ENCODE measurements around the gene KANSL1. TPM values are rescaled to one million over a fixed set of nuclear protein-coding genes. Genes with fewer than 3 reads are reported as not detected.
"Not testable (repeated sequence)": the region's sequence is repeated elsewhere in the genome, so short reads cannot be mapped to it uniquely, and the experiment has no call there.

KANSL1 gene
- total RNA-seq, 8 experiments from 2014 or later: 36.9 to 96.5 (median 81.9) TPM

DNA sequence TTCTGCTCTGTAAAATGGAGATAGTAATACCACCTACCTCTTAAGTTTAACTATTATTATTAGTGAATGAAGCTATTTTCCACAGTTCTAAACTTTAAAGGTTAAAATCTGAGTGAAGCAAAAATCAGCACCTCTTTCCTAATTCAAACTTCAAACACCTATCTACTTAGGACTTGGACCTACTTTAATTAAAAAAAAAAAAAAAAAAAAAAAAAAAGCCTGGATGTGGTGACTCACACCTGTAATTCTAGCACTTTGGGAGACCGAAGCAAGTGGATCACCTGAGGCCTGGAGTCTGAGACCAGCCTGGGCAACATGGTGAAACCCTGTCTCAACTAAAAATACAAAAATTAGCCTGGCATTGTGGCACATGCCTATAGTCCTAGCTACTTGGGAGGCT is 5.0 kb upstream of the KANSL1 start:
- Histone ChIP-seq H3K27ac (no peak overlapping the region), H3K4me1 (replicated peaks in 1 of 2) (peaks cover 0 to 4% of the 10 kb centered on the region in 2 donors), H3K4me3 (no peak overlapping the region)
- in situ Hi-C loops (cut with MboI; ENCODE audit: low pct_unique_long_range_greater_than_20kb in 2 of 9, low sequenced_read_pairs in 9 of 9, unreplicated experiment in 9 of 9): no loop called here
- no peak for ATAC-seq (replicated peaks in 6 of 8)
- WGBS, 10 experiments: 80 to 100% (median 100%) methylated on average over 1 of the region's 1 CpG; no CpG with 5 or more reads in 3 of the 10 experiments

DNA sequence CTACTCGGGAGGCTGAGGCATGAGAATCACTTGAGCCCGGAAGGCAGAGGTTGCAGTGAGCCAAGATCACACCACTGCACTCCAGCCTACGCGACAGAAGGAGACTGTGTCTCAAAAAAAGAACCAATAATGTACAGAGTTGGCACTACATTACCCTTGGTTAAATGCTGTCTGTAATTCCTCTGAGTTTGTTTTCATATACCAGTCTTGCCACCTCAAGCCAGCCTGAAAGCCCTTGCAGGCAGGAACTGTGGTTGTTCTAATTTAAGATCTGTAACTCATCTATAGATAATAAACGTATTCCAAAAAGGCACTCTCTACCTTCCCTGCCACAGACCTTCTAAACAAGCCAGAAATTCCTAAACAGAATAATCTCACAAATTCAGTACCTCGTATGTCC is 4.3 kb upstream of the KANSL1 start:
- no peak overlapping the region for H3K27ac ChIP-seq
- 72 to 100% (median 96%) methylated on average over 1 to 6 of the region's 6 CpGs for WGBS, 10 experiments
- H3K4me1 ChIP-seq (replicated peaks in 1 of 2): peaks cover 0 to 4% of the 10 kb centered on the region in 2 donors
- H3K4me3 ChIP-seq: no peak overlapping the region
- in situ Hi-C loops (cut with MboI; ENCODE audit: low pct_unique_long_range_greater_than_20kb in 2 of 9, low sequenced_read_pairs in 9 of 9, unreplicated experiment in 9 of 9): no loop called here
- ATAC-seq (replicated peaks in 6 of 8): no peak

DNA sequence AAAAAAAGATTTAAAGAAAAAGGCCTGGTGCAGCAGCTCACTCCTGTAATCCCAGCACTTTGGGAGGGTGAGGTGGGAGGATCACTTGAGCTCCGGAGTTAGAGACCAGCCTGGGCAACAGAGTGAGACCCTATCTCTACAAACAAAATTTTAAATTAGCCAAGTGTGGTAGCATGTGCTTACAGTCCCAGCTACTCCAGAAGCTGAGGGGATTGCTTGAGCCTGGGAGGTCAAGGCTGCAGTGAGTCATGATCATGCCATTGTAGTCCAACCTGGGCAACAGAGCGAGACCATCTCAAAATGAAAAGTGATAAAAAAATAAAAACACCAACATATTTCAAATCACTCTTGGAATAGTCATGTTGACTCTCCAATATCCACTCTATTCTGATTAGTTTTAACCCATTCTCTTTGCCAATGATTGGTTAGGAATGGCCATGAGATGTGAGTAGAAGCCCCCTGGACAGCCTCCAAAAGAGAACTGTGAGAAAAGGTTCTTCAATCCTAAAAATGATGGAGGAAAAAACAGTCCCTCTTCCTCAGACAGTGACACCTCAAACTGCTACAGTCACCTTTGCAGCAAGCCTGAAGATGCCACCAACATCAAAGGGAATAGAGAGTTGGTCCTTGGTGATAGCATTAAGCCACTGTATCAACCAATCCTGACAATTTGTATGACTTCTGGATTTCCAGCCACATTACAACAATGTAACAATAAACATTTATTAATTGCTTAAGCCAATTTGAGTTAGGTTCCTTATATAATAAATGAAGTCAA is 2.9 kb upstream of the KANSL1 start:
- no peak overlapping the region for H3K27ac ChIP-seq
- ATAC-seq (replicated peaks in 6 of 8): no peak
- in situ Hi-C loops (cut with MboI; ENCODE audit: low pct_unique_long_range_greater_than_20kb in 2 of 9, low sequenced_read_pairs in 9 of 9, unreplicated experiment in 9 of 9): no loop called here

DNA sequence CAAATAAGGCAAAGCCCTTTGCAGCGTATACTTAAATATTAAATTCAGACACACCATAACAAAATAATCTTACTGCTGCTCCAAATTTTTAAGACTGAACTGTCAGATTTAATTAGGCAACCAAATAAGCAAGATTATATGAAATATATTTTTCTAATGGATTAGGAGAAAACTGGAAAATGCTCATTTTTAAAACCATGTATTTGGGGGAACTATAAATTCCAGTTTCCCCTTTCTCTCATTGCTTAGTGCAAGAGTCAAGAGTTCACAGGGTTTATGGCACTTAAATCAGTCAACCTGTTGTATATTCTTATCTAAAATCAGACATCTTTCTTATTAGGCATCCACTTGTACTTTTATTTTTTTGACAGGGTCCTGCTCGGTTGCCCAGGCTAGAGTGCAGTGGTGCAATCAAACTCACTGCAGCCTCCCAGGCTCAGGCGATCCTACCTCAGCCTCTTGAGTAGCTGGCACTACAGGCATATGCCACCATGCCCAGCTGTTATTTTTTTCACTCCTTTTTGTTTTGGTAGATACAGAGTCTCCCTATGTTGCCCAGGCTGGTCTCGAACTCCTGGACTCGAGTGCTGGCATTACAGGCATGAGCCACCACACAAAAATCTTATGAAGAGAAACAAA is 2.1 kb upstream of the KANSL1 start:
- no peak for ATAC-seq (replicated peaks in 6 of 8)
- Histone ChIP-seq H3K4me1 (replicated peaks in 1 of 2) (peaks cover 2 to 9% of the 10 kb centered on the region in 2 donors), H3K27ac (no peak overlapping the region), H3K4me3 (no peak overlapping the region)
- in situ Hi-C loops (cut with MboI; ENCODE audit: low pct_unique_long_range_greater_than_20kb in 2 of 9, low sequenced_read_pairs in 9 of 9, unreplicated experiment in 9 of 9): no loop called here
- WGBS, 10 experiments: 0 to 100% (median 86%) methylated on average over 1 to 5 of the region's 5 CpGs

More for the DNA sequence above, 2.9 kb upstream of the KANSL1 start:
- Histone ChIP-seq H3K4me3 (no peak overlapping the region), H3K4me1 (replicated peaks in 1 of 2) (peaks cover 0 to 4% of the 10 kb centered on the region in 2 donors)
- 63 to 100% (median 80%) methylated on average over 1 to 2 of the region's 2 CpGs; no CpG with 5 or more reads in 3 of the 10 experiments for WGBS, 10 experiments

DNA sequence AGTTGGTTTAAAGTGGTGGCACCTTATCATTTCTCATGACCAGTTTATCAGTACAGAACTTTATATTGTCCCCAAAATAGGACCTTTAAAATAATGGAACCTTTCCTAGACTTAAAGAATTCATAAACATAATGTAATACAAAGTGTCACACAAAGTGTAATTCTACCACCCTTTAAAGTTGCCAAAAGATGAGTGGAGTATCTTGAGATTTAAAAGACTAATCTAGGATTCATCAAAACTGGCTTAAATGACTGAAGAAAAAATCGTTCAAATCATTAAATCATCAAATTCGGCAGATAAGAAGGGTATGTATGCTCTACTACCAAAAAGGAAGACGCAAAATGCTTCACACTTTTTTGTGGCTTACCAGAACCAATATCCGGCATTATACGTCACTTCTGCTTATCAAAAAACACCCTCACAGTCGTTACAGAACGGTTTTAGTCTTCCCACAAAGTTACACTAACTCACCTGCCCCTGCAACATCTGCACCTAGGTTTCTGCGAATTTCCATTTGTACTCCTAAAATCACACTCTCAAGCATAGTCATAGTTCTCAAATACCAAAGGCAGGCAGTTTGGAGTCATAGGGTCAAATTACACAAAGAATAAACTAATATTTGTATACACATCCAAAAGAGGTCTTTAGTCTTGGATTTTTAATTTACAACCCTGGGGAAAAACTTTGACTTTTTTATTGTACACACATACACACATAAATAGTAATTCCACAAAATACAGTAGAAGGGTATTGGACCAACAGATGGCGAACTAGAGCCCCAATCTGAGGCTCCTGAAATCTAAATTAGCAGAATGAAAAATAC is 1.4 kb upstream of the KANSL1 start:
- WGBS, 10 experiments: 51 to 70% (median 63%) methylated on average over 7 to 9 of the region's 9 CpGs
- Histone ChIP-seq H3K4me1 (replicated peaks in 1 of 2) (peaks cover 9 to 16% of the 10 kb centered on the region in 2 donors), H3K27ac (no peak overlapping the region), H3K4me3 (peak overlapping the region; percentile 79 to 96 (median 84))
- ATAC-seq (replicated peaks in 6 of 8): no peak
- in situ Hi-C loops (cut with MboI; ENCODE audit: low pct_unique_long_range_greater_than_20kb in 2 of 9, low sequenced_read_pairs in 9 of 9, unreplicated experiment in 9 of 9): no loop called here

DNA sequence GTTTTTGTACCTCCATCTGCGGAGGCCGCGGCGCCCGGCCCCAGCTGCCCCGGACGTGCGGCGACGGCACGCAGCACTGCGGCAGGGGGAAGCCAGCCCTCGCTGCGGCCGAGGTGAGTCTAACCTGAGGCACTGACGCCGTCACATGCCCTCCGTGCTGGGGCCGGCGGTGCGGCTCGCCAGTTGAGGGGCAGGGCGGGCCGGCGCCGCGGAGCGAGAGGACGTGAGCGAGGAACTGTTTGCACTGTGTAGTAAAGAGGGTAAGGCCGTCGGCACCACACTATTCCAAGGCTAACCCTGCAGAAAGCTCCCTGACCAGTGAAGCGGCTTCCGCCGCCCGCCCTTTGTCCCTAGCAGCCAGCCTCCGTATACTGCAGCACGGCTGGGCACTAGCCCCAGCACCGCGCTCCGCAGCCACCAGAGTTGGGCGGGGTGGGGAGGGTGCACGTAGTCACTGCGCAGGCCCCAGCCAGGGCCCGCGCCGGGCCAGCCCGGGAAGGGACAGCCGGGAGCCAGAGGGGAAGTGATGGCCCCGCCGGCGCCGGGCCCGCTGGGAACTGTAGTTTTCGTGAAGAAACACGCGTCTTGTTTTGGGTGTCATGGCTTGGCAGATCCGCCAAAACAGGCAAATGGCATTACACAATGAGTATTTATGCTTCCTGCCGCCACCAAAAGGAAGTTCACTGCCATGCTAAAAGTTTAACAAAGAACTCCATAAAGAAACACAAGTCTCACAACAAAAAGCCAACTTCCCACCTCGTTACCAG is 580 bp upstream of the KANSL1 start:
- ATAC-seq (replicated peaks in 6 of 8): peak; percentile 74 to 91 (median 85)
- in situ Hi-C loops (cut with MboI; ENCODE audit: low pct_unique_long_range_greater_than_20kb in 2 of 9, low sequenced_read_pairs in 9 of 9, unreplicated experiment in 9 of 9): no loop called here
- Histone ChIP-seq H3K4me3 (peak overlapping the region; percentile 79 to 96 (median 84)), H3K4me1 (replicated peaks in 1 of 2) (peaks cover 16 to 22% of the 10 kb centered on the region in 2 donors), H3K27ac (peak overlapping the region; percentile 99)
- 1 to 50% (median 6%) methylated on average over 1 to 46 of the region's 60 CpGs; no CpG with 5 or more reads in 2 of the 10 experiments for WGBS, 10 experiments

DNA sequence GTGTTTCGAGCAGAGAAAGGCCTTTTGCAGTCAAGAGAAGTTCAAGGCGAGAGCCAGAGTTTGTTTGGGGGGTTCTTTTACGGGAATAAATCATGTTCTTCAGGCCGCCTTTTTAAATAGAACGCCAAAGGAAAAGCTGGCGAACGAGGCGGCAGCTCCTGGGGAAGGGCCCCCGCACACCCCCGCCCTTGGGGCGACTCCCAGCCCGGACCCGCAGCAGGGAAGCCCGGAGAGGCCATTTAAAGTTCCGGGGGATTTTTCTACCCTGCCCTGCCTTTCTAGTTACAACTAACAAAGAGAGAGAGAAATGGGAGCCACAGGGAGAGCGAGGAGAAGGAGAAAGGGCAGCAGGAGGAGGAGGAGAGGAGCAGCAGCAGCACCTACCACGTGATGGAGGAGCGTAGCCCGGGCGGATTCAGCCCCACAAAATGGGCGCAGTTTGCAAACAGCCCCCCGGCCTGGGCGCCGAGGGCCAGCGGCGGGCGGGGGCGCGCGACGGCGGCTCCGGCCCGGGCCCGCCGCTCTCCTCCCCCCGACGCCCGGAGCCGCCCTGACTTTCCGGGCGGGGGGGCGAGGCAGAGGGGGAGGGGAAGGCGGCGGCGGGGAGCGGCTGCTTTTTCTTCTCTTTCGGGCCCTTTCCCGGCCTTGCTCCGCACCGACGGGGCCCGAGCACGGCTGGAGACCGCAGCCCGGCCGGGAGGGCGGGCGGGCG is 634 bp downstream of the KANSL1 start:
- 0 to 4% (median 1%) methylated on average over 4 to 16 of the region's 60 CpGs; no CpG with 5 or more reads in 2 of the 10 experiments for WGBS, 10 experiments
- in situ Hi-C loops (cut with MboI; ENCODE audit: low pct_unique_long_range_greater_than_20kb in 2 of 9, low sequenced_read_pairs in 9 of 9, unreplicated experiment in 9 of 9): no loop called here

DNA sequence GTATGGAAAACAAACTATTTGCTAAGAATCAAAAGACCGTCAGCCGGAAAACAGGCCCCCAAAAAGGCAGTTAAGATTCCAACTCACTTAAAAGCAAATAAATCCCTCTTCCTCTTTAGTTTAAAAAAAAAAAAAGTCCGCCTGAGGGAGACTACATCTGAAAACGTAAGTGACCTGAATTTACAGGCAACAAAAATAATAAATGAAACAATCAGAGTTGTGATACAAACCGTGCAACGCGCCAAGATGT is 1.1 kb downstream of the KANSL1 start:
- in situ Hi-C loops (cut with MboI; ENCODE audit: low pct_unique_long_range_greater_than_20kb in 2 of 9, low sequenced_read_pairs in 9 of 9, unreplicated experiment in 9 of 9): no loop called here
- peak overlapping the region; percentile 79 to 96 (median 84) for H3K4me3 ChIP-seq
- ATAC-seq (replicated peaks in 6 of 8): no peak
- 0 to 2% (median 0%) methylated on average over 1 to 7 of the region's 7 CpGs for WGBS, 10 experiments
- H3K27ac ChIP-seq: peak overlapping the region; percentile 99
- peaks cover 18 to 30% of the 10 kb centered on the region in 2 donors for H3K4me1 ChIP-seq (replicated peaks in 1 of 2)

More for the DNA sequence above, 634 bp downstream of the KANSL1 start:
- peaks cover 18 to 28% of the 10 kb centered on the region in 2 donors for H3K4me1 ChIP-seq (replicated peaks in 1 of 2)
- peak overlapping the region; percentile 99 for H3K27ac ChIP-seq
- peak overlapping the region; percentile 79 to 96 (median 84) for H3K4me3 ChIP-seq
- peak; percentile 12 to 47 (median 35) for ATAC-seq (replicated peaks in 6 of 8)

DNA sequence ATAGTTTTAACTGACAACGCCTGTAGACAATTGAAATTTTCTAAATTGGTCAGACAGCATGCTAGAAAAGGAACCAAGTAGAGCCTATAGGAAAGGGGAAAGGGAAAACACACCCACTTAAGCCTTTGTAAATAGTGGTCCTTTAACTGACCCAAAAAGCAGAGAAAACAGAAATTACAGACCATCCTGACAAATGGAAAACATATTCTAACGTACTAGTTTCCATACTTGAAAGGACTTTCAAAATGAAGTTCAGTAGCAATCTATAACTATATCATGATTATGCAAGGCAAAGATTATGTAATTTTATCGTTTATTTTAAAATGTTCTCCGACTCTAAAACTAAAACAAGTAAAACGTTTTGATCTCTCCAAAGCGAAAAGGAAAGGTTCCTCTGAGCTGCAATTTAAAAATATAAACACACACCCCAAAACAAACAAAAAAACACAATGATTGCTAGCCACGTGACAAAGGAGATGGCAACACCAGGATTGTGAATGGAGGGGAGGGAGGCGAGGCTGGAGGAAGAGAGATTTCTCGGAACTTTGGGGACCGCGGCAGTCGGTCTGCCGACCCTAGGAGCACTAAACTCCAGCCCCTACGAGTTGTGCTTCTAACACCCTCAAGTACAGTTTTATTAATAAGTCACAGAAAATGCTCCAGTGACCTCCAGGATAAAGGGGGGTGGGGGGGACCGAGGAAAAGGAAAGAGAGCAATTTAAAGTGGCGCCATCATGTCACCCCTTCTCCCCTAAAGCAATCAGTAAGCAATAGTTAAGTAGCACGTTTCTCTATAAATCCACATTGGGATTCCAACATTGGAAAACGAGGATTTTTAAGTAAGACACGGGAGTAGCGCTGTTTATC is 1.7 kb downstream of the KANSL1 start:
- in situ Hi-C loops (cut with MboI; ENCODE audit: low pct_unique_long_range_greater_than_20kb in 2 of 9, low sequenced_read_pairs in 9 of 9, unreplicated experiment in 9 of 9): no loop called here
- 0 to 3% (median 1%) methylated on average over 9 to 20 of the region's 20 CpGs for WGBS, 10 experiments
- Histone ChIP-seq H3K4me3 (peak overlapping the region; percentile 79 to 96 (median 84)), H3K4me1 (replicated peaks in 1 of 2) (peaks cover 18 to 31% of the 10 kb centered on the region in 2 donors), H3K27ac (peak overlapping the region; percentile 99)
- no peak for ATAC-seq (replicated peaks in 6 of 8)

DNA sequence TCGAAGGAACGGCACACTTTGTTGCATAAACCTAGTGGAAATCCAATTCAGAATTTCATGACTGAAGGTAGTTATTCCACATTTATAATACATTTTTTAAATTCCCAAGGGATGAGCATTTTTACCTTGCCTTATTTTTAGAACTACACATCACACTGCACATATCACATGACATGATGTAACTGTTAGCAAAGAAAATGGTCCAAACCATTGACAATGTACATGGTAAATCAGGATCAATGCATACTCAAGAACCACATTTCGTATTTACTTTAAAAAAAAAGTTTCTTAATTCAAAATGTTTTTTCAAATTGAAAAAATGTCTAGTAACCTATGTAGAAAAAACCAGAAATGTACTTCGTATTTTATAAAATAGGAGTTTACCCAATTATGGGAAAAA is 2.5 kb downstream of the KANSL1 start:
- WGBS, 10 experiments: 14 to 79% (median 61%) methylated on average over 3 to 4 of the region's 4 CpGs
- peaks cover 18 to 31% of the 10 kb centered on the region in 2 donors for H3K4me1 ChIP-seq (replicated peaks in 1 of 2)
- in situ Hi-C loops (cut with MboI; ENCODE audit: low pct_unique_long_range_greater_than_20kb in 2 of 9, low sequenced_read_pairs in 9 of 9, unreplicated experiment in 9 of 9): no loop called here
- H3K4me3 ChIP-seq: peak overlapping the region; percentile 79 to 96 (median 84)
- no peak for ATAC-seq (replicated peaks in 6 of 8)
- peak overlapping the region; percentile 66 to 99 for H3K27ac ChIP-seq

DNA sequence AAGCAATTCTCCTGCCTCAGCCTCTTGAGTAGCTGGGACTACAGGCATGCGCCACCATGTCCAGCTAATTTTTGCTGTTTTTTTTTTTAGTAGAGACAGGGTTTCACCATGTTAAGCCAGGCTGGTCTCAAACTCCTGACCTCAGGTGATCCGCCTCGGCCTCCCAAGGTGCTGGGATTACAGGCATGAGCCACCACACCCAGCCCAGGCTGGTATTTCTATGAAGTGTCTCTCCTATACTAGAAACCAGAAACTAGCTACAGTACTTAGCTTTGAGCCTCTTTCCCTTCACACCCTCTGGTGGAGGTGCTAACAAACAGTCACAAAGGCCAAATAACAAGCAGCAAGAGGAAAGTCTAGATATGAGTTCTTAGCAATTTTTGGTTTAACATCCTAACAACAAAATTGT is 6.4 kb downstream of the KANSL1 start:
- peaks cover 25 to 29% of the 10 kb centered on the region in 2 donors for H3K4me1 ChIP-seq (replicated peaks in 1 of 2)
- H3K4me3 ChIP-seq, H3K27ac ChIP-seq: not testable (repeated sequence)
- WGBS, 10 experiments: 90 to 100% (median 99%) methylated on average over 1 to 3 of the region's 3 CpGs
- peak in 3 of 8 experiments; percentile 53 to 63 (median 57) for ATAC-seq (replicated peaks in 6 of 8)
- in situ Hi-C loops (cut with MboI; ENCODE audit: low pct_unique_long_range_greater_than_20kb in 2 of 9, low sequenced_read_pairs in 9 of 9, unreplicated experiment in 9 of 9): loop anchor here in 1 of 9 experiments (10.0 kb wide), 1 partner anchor 152 kb away; no protein-coding TSS in a partner anchor

Data from motor neuron (in vitro differentiated cells).